Measurements from ENCODE around the gene CELF4. TPM values are rescaled to one million over a fixed set of nuclear protein-coding genes. Genes with fewer than 3 reads are reported as not detected.

The CELF4 gene
- total RNA-seq, 1 donor from 2014 or later, result 0.22 TPM

- Mint-ChIP-seq H3K36me3 (ENCODE audit: low read depth) (no peaks in the 10 kb centered on the region), H3K4me3 (ENCODE audit: unreplicated experiment) (no peak overlapping the region), H3K27ac (ENCODE audit: unreplicated experiment) (no peak overlapping the region), H3K4me1 (ENCODE audit: low read depth) (no peaks in the 10 kb centered on the region), H3K27me3 (ENCODE audit: low read depth) (peaks cover 10% of the 10 kb centered on the region), H3K9me3 (ENCODE audit: low read depth) (no peaks in the 10 kb centered on the region)
- TF ChIP-seq, protein P1, sequence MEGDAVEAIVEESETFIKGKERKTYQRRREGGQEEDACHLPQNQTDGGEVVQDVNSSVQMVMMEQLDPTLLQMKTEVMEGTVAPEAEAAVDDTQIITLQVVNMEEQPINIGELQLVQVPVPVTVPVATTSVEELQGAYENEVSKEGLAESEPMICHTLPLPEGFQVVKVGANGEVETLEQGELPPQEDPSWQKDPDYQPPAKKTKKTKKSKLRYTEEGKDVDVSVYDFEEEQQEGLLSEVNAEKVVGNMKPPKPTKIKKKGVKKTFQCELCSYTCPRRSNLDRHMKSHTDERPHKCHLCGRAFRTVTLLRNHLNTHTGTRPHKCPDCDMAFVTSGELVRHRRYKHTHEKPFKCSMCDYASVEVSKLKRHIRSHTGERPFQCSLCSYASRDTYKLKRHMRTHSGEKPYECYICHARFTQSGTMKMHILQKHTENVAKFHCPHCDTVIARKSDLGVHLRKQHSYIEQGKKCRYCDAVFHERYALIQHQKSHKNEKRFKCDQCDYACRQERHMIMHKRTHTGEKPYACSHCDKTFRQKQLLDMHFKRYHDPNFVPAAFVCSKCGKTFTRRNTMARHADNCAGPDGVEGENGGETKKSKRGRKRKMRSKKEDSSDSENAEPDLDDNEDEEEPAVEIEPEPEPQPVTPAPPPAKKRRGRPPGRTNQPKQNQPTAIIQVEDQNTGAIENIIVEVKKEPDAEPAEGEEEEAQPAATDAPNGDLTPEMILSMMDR (IDR thresholded peaks at IDR 0.05), result no peak
- DNase-seq (ENCODE audit: low spot score), result no peak
These were observed 22.7 kb upstream of the CELF4 start for GRCh38 chr18:37588289-37588688.

- H3K27me3 Mint-ChIP-seq (ENCODE audit: low read depth), result peaks cover 18% of the 10 kb centered on the region
- no peaks in the 10 kb centered on the region for H3K4me1 Mint-ChIP-seq (ENCODE audit: low read depth)
- no peaks in the 10 kb centered on the region for H3K36me3 Mint-ChIP-seq (ENCODE audit: low read depth)
- TF ChIP-seq, protein P1 (IDR thresholded peaks at IDR 0.05), result no peak
- H3K9me3 Mint-ChIP-seq (ENCODE audit: low read depth), result no peaks in the 10 kb centered on the region
- no peak for DNase-seq (ENCODE audit: low spot score)
- no peak overlapping the region for H3K27ac Mint-ChIP-seq (ENCODE audit: unreplicated experiment)
- H3K4me3 Mint-ChIP-seq (ENCODE audit: unreplicated experiment), result no peak overlapping the region
These were observed 21.1 kb upstream of the CELF4 start for GRCh38 chr18:37586656-37587225.

- H3K27me3 Mint-ChIP-seq (ENCODE audit: low read depth), result peaks cover 28% of the 10 kb centered on the region
- TF ChIP-seq, protein P1 (IDR thresholded peaks at IDR 0.05), result no peak
- no peak overlapping the region for H3K4me3 Mint-ChIP-seq (ENCODE audit: unreplicated experiment)
- H3K27ac Mint-ChIP-seq (ENCODE audit: unreplicated experiment), result no peak overlapping the region
- no peaks in the 10 kb centered on the region for H3K36me3 Mint-ChIP-seq (ENCODE audit: low read depth)
- no peaks in the 10 kb centered on the region for H3K9me3 Mint-ChIP-seq (ENCODE audit: low read depth)
- no peaks in the 10 kb centered on the region for H3K4me1 Mint-ChIP-seq (ENCODE audit: low read depth)
- no peak for DNase-seq (ENCODE audit: low spot score)
These were observed 19.5 kb upstream of the CELF4 start for GRCh38 chr18:37584952-37585695.

GRCh38 chr18:37584217-37584616 is 18.6 kb upstream of the CELF4 start:
- no peaks in the 10 kb centered on the region for H3K4me1 Mint-ChIP-seq (ENCODE audit: low read depth)
- H3K27me3 Mint-ChIP-seq (ENCODE audit: low read depth), result peaks cover 33% of the 10 kb centered on the region
- no peak overlapping the region for H3K27ac Mint-ChIP-seq (ENCODE audit: unreplicated experiment)
- DNase-seq (ENCODE audit: low spot score), result no peak
- no peaks in the 10 kb centered on the region for H3K9me3 Mint-ChIP-seq (ENCODE audit: low read depth)
- no peak overlapping the region for H3K4me3 Mint-ChIP-seq (ENCODE audit: unreplicated experiment)
- no peaks in the 10 kb centered on the region for H3K36me3 Mint-ChIP-seq (ENCODE audit: low read depth)
- TF ChIP-seq, protein P1 (IDR thresholded peaks at IDR 0.05), result no peak

GRCh38 chr18:37582261-37582660 is 16.7 kb upstream of the CELF4 start:
- Mint-ChIP-seq H3K27me3 (ENCODE audit: low read depth) (peaks cover 34% of the 10 kb centered on the region), H3K4me1 (ENCODE audit: low read depth) (no peaks in the 10 kb centered on the region)
- TF ChIP-seq, protein P1 (IDR thresholded peaks at IDR 0.05), result no peak

More at GRCh38 chr18:37582261-37582660, 16.7 kb upstream of the CELF4 start:
- Mint-ChIP-seq H3K36me3 (ENCODE audit: low read depth) (no peaks in the 10 kb centered on the region), H3K4me3 (ENCODE audit: unreplicated experiment) (no peak overlapping the region), H3K27ac (ENCODE audit: unreplicated experiment) (no peak overlapping the region), H3K9me3 (ENCODE audit: low read depth) (no peaks in the 10 kb centered on the region)
- DNase-seq (ENCODE audit: low spot score), result no peak

Measured in chondrocyte (in vitro differentiated cells).